SK-MEL-5 (cell line): ENCODE results near the gene USP12. TPM values are rescaled to one million over a fixed set of nuclear protein-coding genes. Genes with fewer than 3 reads are reported as not detected.
"Not testable (repeated sequence)": the region's sequence is repeated elsewhere in the genome, so short reads cannot be mapped to it uniquely, and the experiment has no call there.

Source experiments
- DNase-seq: peaks from one replicate; pipeline ENCODE4 v3.0.0-alpha.2; 2016; ENCODE audit warnings: low read depth, low spot score
- in situ Hi-C: cut with HindIII; loops from 2 replicates; pipeline ENCODE4 v1.10.0; 2016; ENCODE audit warnings: low sequenced_read_pairs, high pct_unique_total_duplicates, low pct_unique_long_range_greater_than_20kb
- total RNA-seq: library from RNA; depleted of rRNA; stranded (reverse); fragments of >200 nt; shearing (Covaris generic); gene quantifications from 2 replicates; pipeline ENCODE4 v1.2.3, GENCODE V29; 2014

USP12 gene
- total RNA-seq, 1 experiment from 2014 or later: 20.7 TPM

DNA sequence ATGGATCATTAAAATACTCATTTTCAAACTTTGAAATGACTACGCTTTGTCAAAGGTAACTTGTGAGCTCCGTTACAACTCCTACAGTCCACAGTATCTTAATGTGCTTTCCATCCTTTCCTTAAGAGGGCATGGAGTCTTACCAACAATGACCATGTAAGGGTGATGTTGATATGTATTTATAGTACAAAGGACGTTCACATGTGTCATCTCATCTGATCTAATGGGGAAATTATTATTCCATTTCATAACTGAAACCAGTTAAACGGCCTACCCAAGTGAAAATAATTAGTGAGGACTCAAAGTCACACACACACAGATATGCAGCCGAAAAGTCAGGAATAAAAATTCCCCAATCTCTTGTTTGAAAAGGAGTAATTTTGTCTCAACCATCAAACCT lies 9.6 kb downstream of the USP12 start:
- in situ Hi-C loops: no loop called here
- no peak for DNase-seq

DNA sequence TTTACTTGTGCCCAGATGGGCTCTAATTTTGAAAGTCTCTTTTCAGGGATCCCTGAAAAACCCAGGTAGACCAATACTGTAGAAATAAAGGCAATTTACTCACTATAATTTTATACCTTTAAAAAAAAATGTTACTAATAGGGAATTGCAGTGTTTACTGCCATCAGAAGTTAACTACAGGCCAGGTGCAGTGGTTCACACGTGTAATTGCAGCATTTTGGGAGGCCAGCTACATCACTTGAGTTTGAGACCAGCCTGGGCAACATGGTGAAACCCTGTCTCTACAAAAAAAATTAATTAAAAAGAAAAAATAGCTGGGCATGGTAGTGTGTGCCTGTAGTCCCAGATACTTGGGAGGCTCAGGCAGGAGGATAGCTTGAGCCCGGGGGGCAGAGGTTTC lies 10.2 kb downstream of the USP12 start:
- DNase-seq: no peak
- in situ Hi-C loops: no loop called here

DNA sequence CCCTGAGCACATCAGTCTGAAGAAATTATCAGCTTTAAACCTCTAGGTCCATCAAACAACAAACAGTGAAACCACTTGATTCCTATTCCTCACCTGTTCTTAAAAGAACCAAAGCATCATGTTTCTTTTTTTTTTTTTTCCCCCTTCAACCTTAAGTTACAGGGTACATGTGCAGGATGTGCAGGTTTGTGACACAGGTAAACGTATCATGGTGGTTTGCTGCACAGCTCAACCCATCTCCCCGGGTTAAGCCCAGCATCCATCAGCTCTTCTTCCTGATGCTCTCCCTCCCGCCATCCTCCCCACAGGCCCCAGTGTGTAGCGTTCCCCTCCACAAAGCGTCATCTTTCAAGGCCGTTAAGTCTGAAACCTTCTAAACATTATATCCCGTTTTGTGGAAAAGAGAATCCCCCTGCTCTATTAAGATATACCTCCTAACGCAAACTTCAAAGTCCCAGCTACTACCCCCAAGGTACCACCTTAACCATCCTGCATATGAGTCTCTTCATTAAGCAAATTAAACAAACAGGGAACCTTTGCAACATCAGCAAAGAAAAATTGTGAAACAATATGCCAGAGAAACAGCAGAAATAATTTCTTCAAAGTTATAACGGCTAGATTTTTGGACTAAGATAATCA lies 10.8 kb downstream of the USP12 start:
- in situ Hi-C loops: no loop called here
- DNase-seq: no peak

DNA sequence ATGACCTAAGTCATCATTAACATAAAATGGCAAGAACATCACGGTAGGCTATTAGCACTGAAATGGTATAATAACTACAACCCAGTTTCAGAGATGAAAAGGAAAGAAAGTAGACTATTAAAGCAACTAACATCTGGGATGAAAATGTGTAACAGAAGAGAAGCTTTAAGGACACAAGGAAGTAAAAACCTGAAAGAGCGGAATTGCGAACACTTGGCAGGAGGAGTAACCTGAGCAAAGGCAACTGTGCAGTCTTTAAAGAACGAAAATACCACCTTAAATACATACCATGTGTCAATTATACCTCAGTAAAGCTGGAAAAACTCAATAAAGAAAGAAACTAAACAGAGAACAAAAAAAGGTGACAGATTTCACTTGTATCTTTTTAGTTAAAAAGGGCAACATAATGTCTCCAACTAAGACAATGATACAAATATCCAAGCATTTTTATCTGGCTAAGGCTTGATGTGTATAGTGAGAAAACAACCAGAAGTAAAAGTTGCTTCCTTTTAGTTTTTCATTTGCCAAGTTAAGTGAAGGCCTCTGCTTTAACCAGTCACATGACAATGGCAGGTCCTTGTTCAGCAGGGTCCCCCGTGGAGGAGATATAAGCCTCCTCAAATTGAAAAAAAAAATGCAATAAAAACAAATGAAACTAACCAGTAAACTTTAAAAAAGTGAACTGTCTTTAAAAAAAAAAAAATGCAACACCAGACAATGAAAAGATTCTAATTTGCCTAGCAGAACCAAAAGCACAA lies 11.6 kb downstream of the USP12 start:
- in situ Hi-C loops: no loop called here
- DNase-seq: no peak

DNA sequence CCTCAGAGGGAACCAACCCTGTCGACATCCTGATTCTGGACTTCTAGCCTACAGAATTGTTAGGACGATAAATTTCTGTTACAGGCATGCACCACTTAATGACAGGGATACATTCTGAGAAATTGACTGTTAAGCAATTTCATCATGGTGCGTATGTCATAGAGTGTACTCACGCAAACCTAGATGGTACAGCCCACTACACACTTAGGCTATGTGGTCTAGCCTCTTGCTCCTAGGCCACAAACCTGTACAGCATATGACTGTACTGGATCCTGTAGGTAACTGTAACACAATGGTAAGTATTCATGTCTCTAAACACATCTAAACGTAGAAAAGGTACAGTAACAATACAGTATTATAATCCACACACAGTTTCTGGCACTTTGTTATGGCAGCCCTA lies 13.3 kb downstream of the USP12 start:
- in situ Hi-C loops: no loop called here
- DNase-seq: no peak

- in situ Hi-C loops: no loop called here
- DNase-seq: no peak
Measured at GRCh38 chr13:27151798-27152599, 19.6 kb downstream of the USP12 start.

- no peak for DNase-seq
- in situ Hi-C loops: no loop called here
Measured at GRCh38 chr13:27149702-27150101, 21.9 kb downstream of the USP12 start.

GRCh38 chr13:27148900-27149299 lies 22.7 kb downstream of the USP12 start:
- in situ Hi-C loops: no loop called here

DNA sequence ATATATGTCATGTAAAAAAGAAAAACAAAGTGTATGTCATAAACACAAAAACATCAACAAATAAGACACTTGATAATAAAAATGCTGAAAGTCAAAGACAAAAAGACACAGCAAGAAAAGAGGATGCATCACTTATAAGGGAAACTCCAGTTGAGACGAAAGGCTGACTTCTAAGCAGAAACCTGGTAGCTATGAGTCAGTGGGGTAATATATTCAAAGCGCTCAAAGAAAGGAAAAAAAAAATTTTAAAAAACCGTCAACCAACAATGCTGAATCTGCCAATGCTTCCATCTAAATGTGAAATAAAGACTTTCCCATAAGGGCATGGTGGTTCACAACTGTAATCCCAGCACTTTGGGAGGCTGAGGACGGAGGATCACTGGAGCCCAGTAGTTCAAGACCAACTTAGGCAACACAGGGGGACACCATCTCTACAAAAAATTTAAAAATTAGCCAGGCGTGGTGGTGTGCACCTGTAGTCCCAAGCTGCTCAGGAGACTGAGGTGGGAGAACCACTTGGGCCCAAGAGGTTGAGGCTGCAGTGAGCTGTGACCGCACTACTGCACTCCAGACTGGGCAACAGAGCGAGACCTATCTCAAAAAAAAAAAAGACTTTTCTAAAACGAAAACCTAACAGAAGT lies 24.0 kb downstream of the USP12 start:
- in situ Hi-C loops: no loop called here
- no peak for DNase-seq

More at GRCh38 chr13:27148900-27149299, 22.7 kb downstream of the USP12 start:
- no peak for DNase-seq

DNA sequence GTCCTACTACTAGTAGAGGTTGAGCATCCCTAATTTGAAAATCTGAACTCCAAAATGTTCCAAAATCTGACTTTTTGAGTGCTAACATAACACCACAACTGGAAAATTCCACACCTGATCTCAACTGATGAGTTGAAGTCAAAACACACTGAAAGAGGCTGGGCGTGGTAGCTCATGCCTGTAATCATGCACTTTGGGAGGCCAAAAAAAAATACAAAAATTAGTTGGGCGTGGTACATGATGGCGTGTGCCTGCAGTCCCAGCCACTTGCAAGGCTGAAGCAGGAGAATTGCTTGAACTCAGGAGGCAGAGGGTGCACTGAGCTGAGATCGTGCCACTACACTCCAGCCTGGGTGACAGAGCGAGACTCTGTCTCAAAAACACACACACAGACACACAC lies 29.9 kb downstream of the USP12 start:
- DNase-seq: no peak
- in situ Hi-C loops: no loop called here

- DNase-seq, in situ Hi-C loops: not testable (repeated sequence)
Measured at GRCh38 chr13:27141159-27141558, 30.5 kb downstream of the USP12 start.

- DNase-seq: no peak
- in situ Hi-C loops: no loop called here
Measured at GRCh38 chr13:27140060-27140459, 31.6 kb downstream of the USP12 start.

- DNase-seq: no peak
Measured at GRCh38 chr13:27139565-27139964, 32.0 kb downstream of the USP12 start.

GRCh38 chr13:27138457-27139093 lies 33.0 kb downstream of the USP12 start:
- in situ Hi-C loops: no loop called here
- DNase-seq: no peak

More at GRCh38 chr13:27139565-27139964, 32.0 kb downstream of the USP12 start:
- in situ Hi-C loops: no loop called here

DNA sequence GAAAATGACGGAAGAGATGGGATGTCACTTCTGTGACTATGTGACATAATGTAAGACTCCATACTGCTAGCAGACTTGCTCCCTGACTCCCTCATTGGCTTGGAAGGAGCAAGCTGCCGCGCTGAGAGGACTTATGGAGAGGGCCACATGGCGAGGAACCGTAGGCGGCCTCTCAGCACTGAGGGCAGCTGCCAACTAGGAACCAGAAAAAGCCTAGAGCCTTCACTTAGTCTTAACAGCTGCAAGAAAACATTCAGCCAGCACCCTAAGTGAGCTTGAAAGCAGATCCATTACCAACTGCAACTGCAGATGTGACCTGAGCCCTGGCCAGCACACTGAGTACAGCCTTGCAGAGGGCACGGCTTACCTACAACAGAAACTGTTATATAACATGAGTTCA lies 33.9 kb downstream of the USP12 start:
- no peak for DNase-seq
- in situ Hi-C loops: no loop called here

DNA sequence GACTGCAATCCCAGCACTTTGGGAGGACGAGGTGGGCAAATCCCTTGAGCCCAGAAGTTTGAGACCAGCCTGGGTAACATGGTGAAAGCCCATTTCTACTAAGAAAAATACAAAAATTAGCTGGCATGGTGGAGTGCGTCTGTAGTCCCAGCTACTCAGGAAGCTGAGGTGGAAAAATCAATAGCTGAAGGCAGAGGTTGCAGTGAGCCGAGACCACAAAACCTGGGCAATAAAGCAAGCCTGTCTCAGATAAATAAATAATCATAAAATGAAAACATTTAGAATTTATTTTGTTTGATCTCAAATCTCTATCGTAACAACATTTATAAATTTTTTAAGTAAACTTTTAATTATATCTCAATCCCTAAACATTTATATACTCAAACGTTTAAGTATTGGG lies 36.6 kb downstream of the USP12 start:
- in situ Hi-C loops: no loop called here
- no peak for DNase-seq

DNA sequence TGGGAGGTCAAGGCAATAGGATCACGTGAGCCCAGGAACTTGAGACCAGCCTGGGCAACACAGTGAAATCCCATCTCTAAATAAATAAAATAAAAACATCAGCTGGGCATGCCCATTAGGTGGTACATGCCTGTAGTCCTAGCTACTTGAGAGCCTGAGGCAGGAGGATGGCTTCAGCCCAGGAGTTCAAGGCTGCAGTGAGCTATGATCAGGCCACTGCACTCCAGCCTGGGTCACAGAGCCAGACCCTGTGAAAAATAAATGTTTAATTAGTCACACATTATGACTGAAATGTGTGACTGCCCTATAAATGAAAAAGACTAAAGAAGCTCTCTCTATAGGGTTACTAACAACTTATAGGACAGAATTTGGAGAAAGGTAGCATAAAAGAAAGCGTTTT lies 37.7 kb downstream of the USP12 start:
- in situ Hi-C loops: no loop called here
- DNase-seq: no peak

DNA sequence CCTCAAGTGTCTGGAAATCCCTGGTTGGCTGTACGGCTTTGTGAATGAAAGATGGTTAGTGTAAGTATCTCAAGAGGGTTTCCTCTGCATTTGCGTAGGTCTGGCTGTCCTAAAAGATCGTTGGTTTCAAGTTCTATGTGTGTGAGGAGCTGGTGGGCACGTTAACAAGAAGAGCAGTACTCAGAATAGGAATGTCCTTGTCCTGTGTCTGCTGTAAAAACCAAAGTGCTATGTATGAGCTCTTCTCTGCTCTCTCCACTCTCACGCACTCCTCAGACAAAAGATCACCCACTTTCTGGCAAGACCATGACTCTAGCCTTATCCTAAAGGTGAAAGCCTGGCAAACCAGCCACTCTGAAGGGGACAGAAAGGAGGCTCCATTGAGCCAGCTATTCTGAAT lies 39.1 kb downstream of the USP12 start:
- in situ Hi-C loops: no loop called here

More for the DNA sequence above, 39.1 kb downstream of the USP12 start:
- no peak for DNase-seq
